H1 (cell line): ENCODE data around the gene RNASE1. TPM values are rescaled to one million over a fixed set of nuclear protein-coding genes. Genes with fewer than 3 reads are reported as not detected.

Source experiments
- polyA plus RNA-seq, 7 experiments: library from polyadenylated mRNA; depleted of rRNA in 3 of 7; stranded (reverse) in 5 of 7; unstranded in 2 of 7; fragments of >200 nt in 5 of 7; fragments of 200-250 nt in 2 of 7; gene quantifications; 1 replicate in 5 of 7; 2 replicates in 1 of 7; 4 replicates in 1 of 7; pipeline versions ENCODE4 v1.2.1 to v1.2.3, GENCODE V29; 2011 to 2013; ENCODE audit warnings: missing spikeins in 2 of 7, mixed read lengths in 2 of 7
- total RNA-seq: library from RNA; stranded (reverse); fragmentation: NEBNext Ultra II Directional; extraction: Animal tissue kit (Norgen Biotek cat#: 25700); gene quantifications from 2 replicates; pipeline ENCODE4 v1.2.1, GENCODE V29; 2021

RNASE1 gene
- total and polyA plus RNA-seq, 2 of the 8 experiments (the other 6 are each of a cell fraction or from before 2014, with no cell fraction given): 2.2 to 13.4 TPM

Other genes with a start within 250 kb of the RNASE1 start
- gene RNASE9, start 241.8 kb downstream of the RNASE1 start, total RNA-seq: not detected in 2 replicates
- 0.06 TPM in 2 replicates for gene RNASE9, start 241.8 kb downstream of the RNASE1 start, polyA plus RNA-seq (2011; rRNA removed)
- not detected in 2 replicates for gene RNASE11, start 214.8 kb downstream of the RNASE1 start, total RNA-seq
- not detected in 2 replicates for gene RNASE11, start 214.8 kb downstream of the RNASE1 start, polyA plus RNA-seq (2011; rRNA removed)
- not detected in 2 replicates for gene RNASE12, start 211.5 kb downstream of the RNASE1 start, total RNA-seq
- not detected in 2 replicates for gene RNASE12, start 211.5 kb downstream of the RNASE1 start, polyA plus RNA-seq (2011; rRNA removed)
- gene OR6S1, start 161.2 kb downstream of the RNASE1 start, total RNA-seq: not detected in 2 replicates
- gene OR6S1, start 161.2 kb downstream of the RNASE1 start, polyA plus RNA-seq (2011; rRNA removed): not detected in 2 replicates
- 0.38 and 0.61 TPM in 2 replicates for gene RNASE4, start 118.3 kb downstream of the RNASE1 start, total RNA-seq
- 3.5 and 3.7 TPM in 2 replicates for gene RNASE4, start 118.3 kb downstream of the RNASE1 start, polyA plus RNA-seq (2011; rRNA removed)
- gene ANG, start 114.1 kb downstream of the RNASE1 start, total RNA-seq: 2.2 and 4.3 TPM in 2 replicates
- gene ANG, start 114.1 kb downstream of the RNASE1 start, polyA plus RNA-seq (2011; rRNA removed): 4.4 and 4.6 TPM in 2 replicates
- not detected in 2 replicates for gene EDDM3A, start 57.0 kb downstream of the RNASE1 start, total RNA-seq
- 0.09 and 0.11 TPM in 2 replicates for gene EDDM3A, start 57.0 kb downstream of the RNASE1 start, polyA plus RNA-seq (2011; rRNA removed)
- not detected in 2 replicates for gene EDDM3B, start 34.4 kb downstream of the RNASE1 start, total RNA-seq
- gene EDDM3B, start 34.4 kb downstream of the RNASE1 start, polyA plus RNA-seq (2011; rRNA removed): not detected in 2 replicates
- not detected in 2 replicates for gene RNASE6, start 21.6 kb downstream of the RNASE1 start, total RNA-seq
- 0.12 TPM in 1 of 2 replicates, not detected in the other for gene RNASE6, start 21.6 kb downstream of the RNASE1 start, polyA plus RNA-seq (2011; rRNA removed)
- gene RNASE3, start 88.5 kb upstream of the RNASE1 start, total RNA-seq: not detected in 2 replicates
- gene RNASE3, start 88.5 kb upstream of the RNASE1 start, polyA plus RNA-seq (2011; rRNA removed): not detected in 2 replicates
- not detected in 2 replicates for gene RNASE2, start 152.6 kb upstream of the RNASE1 start, total RNA-seq
- not detected in 2 replicates for gene RNASE2, start 152.6 kb upstream of the RNASE1 start, polyA plus RNA-seq (2011; rRNA removed)
- gene METTL17, start 187.1 kb upstream of the RNASE1 start, total RNA-seq: 73.8 and 75.8 TPM in 2 replicates
- 138 and 145 TPM in 2 replicates for gene METTL17, start 187.1 kb upstream of the RNASE1 start, polyA plus RNA-seq (2011; rRNA removed)
- 0.22 TPM in 1 of 2 replicates, not detected in the other for gene SLC39A2, start 196.4 kb upstream of the RNASE1 start, total RNA-seq
- 0.14 and 0.31 TPM in 2 replicates for gene SLC39A2, start 196.4 kb upstream of the RNASE1 start, polyA plus RNA-seq (2011; rRNA removed)
- 27.2 and 29.9 TPM in 2 replicates for gene NDRG2, start 222.2 kb upstream of the RNASE1 start, total RNA-seq
- gene NDRG2, start 222.2 kb upstream of the RNASE1 start, polyA plus RNA-seq (2011; rRNA removed): 48.6 and 65.0 TPM in 2 replicates
- 0.34 TPM in 1 of 2 replicates, not detected in the other for gene TPPP2, start 227.4 kb upstream of the RNASE1 start, total RNA-seq
- not detected in 2 replicates for gene TPPP2, start 227.4 kb upstream of the RNASE1 start, polyA plus RNA-seq (2011; rRNA removed)
- gene RNASE13, start 232.0 kb upstream of the RNASE1 start, total RNA-seq: not detected in 2 replicates
- 0.05 TPM in 1 of 2 replicates, not detected in the other for gene RNASE13, start 232.0 kb upstream of the RNASE1 start, polyA plus RNA-seq (2011; rRNA removed)
- gene RNASE7, start 239.5 kb upstream of the RNASE1 start, total RNA-seq: not detected in 2 replicates
- gene RNASE7, start 239.5 kb upstream of the RNASE1 start, polyA plus RNA-seq (2011; rRNA removed): not detected in 2 replicates